Tibial nerve (tissue), 3 donors: ENCODE results near the gene RCAN2.

ENCODE experiments used
- CTCF ChIP-seq, 5 experiments: fragments of 200-600 bp in 3 of 5; fragments of 450-650 bp in 2 of 5; sonication (generic) in 3 of 5; IDR thresholded peaks; one replicate each; pipeline ENCODE4 v1.5.1; 2016 to 2019; ENCODE audit warnings: antibody characterized with exemption in 5 of 5, mild to moderate bottlenecking in 3 of 5, moderate library complexity in 2 of 5
- POLR2A ChIP-seq, 2 donors: fragments of 450-650 bp; IDR thresholded peaks; one replicate each; pipeline ENCODE4 v1.6.1; 2017; ENCODE audit warnings: antibody characterized with exemption in 2 of 2, mild to moderate bottlenecking in 2 of 2, moderate library complexity in 2 of 2

GRCh38 chr6:46299253-46299652, 192.0 kb downstream of the RCAN2 start:
- TF ChIP-seq CTCF (IDR thresholded peaks at IDR 0.05) (no peak), POLR2A (IDR thresholded peaks at IDR 0.05) (no peak)
